Stimulated activated CD4-positive, alpha-beta T cell treated with anti-CD3 and anti-CD28 coated beads, Interleukin-1b, Interleukin-23, amount 100 ng/mL, for 24 hours (primary cell): ENCODE measurements around the gene STK17B.

Experiments
- DNase-seq, 4 experiments: peaks; one replicate each; pipeline ENCODE4 v3.0.0-alpha.2; 2020; ENCODE audit warnings: low read depth in 4 of 4, low spot score in 1 of 4

The STK17B gene

GRCh38 chr2:196159221-196159892, 12.0 kb downstream of the STK17B start:
- no peak for DNase-seq

- DNase-seq: no peak
Measured at GRCh38 chr2:196155575-196155974, 15.8 kb downstream of the STK17B start.

- no peak for DNase-seq
Measured at GRCh38 chr2:196153480-196153879, 17.9 kb downstream of the STK17B start.

- no peak for DNase-seq
Measured at GRCh38 chr2:196149948-196150347, 21.4 kb downstream of the STK17B start.

- no peak for DNase-seq
Measured at GRCh38 chr2:196148736-196149135, 22.6 kb downstream of the STK17B start.

GRCh38 chr2:196145256-196145655, 26.1 kb downstream of the STK17B start:
- no peak for DNase-seq

GRCh38 chr2:196144513-196145126, 26.8 kb downstream of the STK17B start:
- no peak for DNase-seq

- DNase-seq: no peak
Measured at GRCh38 chr2:196143730-196144131, 27.6 kb downstream of the STK17B start.

GRCh38 chr2:196142825-196143224, 28.6 kb downstream of the STK17B start:
- DNase-seq: no peak

- DNase-seq: no peak
Measured at GRCh38 chr2:196140213-196140612, 31.2 kb downstream of the STK17B start.

- DNase-seq: no peak
Measured at GRCh38 chr2:196137271-196137670, 34.1 kb downstream of the STK17B start.

GRCh38 chr2:196136151-196136550, 35.2 kb downstream of the STK17B start:
- no peak for DNase-seq

GRCh38 chr2:196131949-196132925, 39.1 kb downstream of the STK17B start:
- DNase-seq: peak in 2 of 4 experiments; percentile 27 to 29

- DNase-seq: peak; percentile 48 to 70 (median 56)
Measured at GRCh38 chr2:196131384-196131937, 39.9 kb downstream of the STK17B start.

- no peak for DNase-seq
Measured at GRCh38 chr2:196130039-196130825, 41.1 kb downstream of the STK17B start.

- no peak for DNase-seq
Measured at GRCh38 chr2:196128749-196129148, 42.6 kb downstream of the STK17B start.

GRCh38 chr2:196125596-196125995, 45.8 kb downstream of the STK17B start:
- no peak for DNase-seq

- no peak for DNase-seq
Measured at GRCh38 chr2:196123679-196124373, 47.6 kb downstream of the STK17B start.

- no peak for DNase-seq
Measured at GRCh38 chr2:196119926-196120325, 51.5 kb downstream of the STK17B start.

- no peak for DNase-seq
Measured at GRCh38 chr2:196117214-196117705, 54.1 kb downstream of the STK17B start.
